H9 (cell line): ENCODE results near the gene TNIK. TPM values are rescaled to one million over a fixed set of nuclear protein-coding genes. Genes with fewer than 3 reads are reported as not detected.
"Not testable (repeated sequence)": the region's sequence is repeated elsewhere in the genome, so short reads cannot be mapped to it uniquely, and the experiment has no call there.

Source experiments
- DNase-seq: peaks from one replicate; pipeline ENCODE4 v3.0.0-alpha.2; 2017
- H2AFZ ChIP-seq: one replicate; pipeline ENCODE4 v1.6.1; 2013; ENCODE audit warnings: mild to moderate bottlenecking, low read length, control low read depth, moderate library complexity
- H2AK5ac ChIP-seq: 2 replicates; pipeline ENCODE4 v1.6.1; 2013; ENCODE audit warnings: low read length, control low read depth, mixed read lengths; ENCODE audit not compliant: insufficient read length
- H2BK120ac ChIP-seq: one replicate; pipeline ENCODE4 v1.6.1; 2013; ENCODE audit warnings: low read depth, mild to moderate bottlenecking, low read length, control low read depth, inconsistent platforms; ENCODE audit not compliant: poor library complexity, severe bottlenecking
- H2BK12ac ChIP-seq: 2 replicates; pipeline ENCODE4 v1.6.1; 2013; ENCODE audit warnings: low read length, control low read depth, mixed read lengths, low read depth; ENCODE audit not compliant: insufficient read length
- H2BK15ac ChIP-seq: 2 replicates; pipeline ENCODE4 v1.6.1; 2013; ENCODE audit warnings: low read depth, low read length, control low read depth
- H2BK20ac ChIP-seq: one replicate; pipeline ENCODE4 v1.6.1; 2013; ENCODE audit warnings: low read depth, mild to moderate bottlenecking, low read length, control low read depth, inconsistent platforms; ENCODE audit not compliant: poor library complexity, severe bottlenecking
- H2BK5ac ChIP-seq: 2 replicates; pipeline ENCODE4 v1.6.1; 2013; ENCODE audit warnings: low read length, control low read depth, mixed read lengths; ENCODE audit not compliant: insufficient read length
- H3K14ac ChIP-seq: 2 replicates; pipeline ENCODE4 v1.6.1; 2013; ENCODE audit warnings: low read length, control low read depth; ENCODE audit not compliant: insufficient read depth
- H3K18ac ChIP-seq: 2 replicates; pipeline ENCODE4 v1.6.1; 2013; ENCODE audit warnings: low read depth, mild to moderate bottlenecking, mixed read lengths, low read length, control low read depth; ENCODE audit not compliant: insufficient read length
- H3K23ac ChIP-seq: 2 replicates; pipeline ENCODE4 v1.6.1; 2013; ENCODE audit warnings: low read length, control low read depth, mixed read lengths, low read depth; ENCODE audit not compliant: insufficient read length
- H3K23me2 ChIP-seq: 2 replicates; pipeline ENCODE4 v1.6.1; 2013; ENCODE audit warnings: low read depth, mild to moderate bottlenecking, mixed read lengths, low read length, control low read depth; ENCODE audit not compliant: insufficient read length, poor library complexity, severe bottlenecking
- H3K27ac ChIP-seq: 2 replicates; pipeline ENCODE4 v1.5.1; 2013; ENCODE audit warnings: low read length, control low read depth, mixed read lengths, low read depth; ENCODE audit not compliant: insufficient read length
- H3K27me3 ChIP-seq: 2 replicates; pipeline ENCODE4 v1.6.1; 2013; ENCODE audit warnings: low read length, control low read depth, inconsistent platforms; ENCODE audit not compliant: insufficient read depth
- H3K4ac ChIP-seq: 2 replicates; pipeline ENCODE4 v1.6.1; 2013; ENCODE audit warnings: low read depth, mild to moderate bottlenecking, control low read depth, inconsistent platforms, low read length, moderate library complexity
- H3K4me1 ChIP-seq: 2 replicates; pipeline ENCODE4 v1.6.1; 2013; ENCODE audit warnings: low read length, control low read depth, inconsistent platforms; ENCODE audit not compliant: insufficient read depth
- H3K4me2 ChIP-seq: 2 replicates; pipeline ENCODE4 v1.6.1; 2013; ENCODE audit warnings: low read length, control low read depth, mixed read lengths; ENCODE audit not compliant: insufficient read length, insufficient read depth
- H3K56ac ChIP-seq: 2 replicates; pipeline ENCODE4 v1.6.1; 2013; ENCODE audit warnings: low read depth, mild to moderate bottlenecking, mixed read lengths, low read length, control low read depth; ENCODE audit not compliant: insufficient read length
- H3K79me1 ChIP-seq: 2 replicates; pipeline ENCODE4 v1.6.1; 2013; ENCODE audit warnings: low read depth, mild to moderate bottlenecking, moderate library complexity, low read length, control low read depth, inconsistent platforms; ENCODE audit not compliant: insufficient read depth, poor library complexity, severe bottlenecking
- H3K79me2 ChIP-seq: 2 replicates; pipeline ENCODE4 v1.6.1; 2013; ENCODE audit warnings: low read length, control low read depth, inconsistent platforms; ENCODE audit not compliant: insufficient read depth
- H3K9ac ChIP-seq: 2 replicates; pipeline ENCODE4 v1.6.1; 2013; ENCODE audit warnings: low read length, control low read depth, mixed read lengths; ENCODE audit not compliant: insufficient read length; ENCODE audit errors: extremely low read depth
- H3K9me3 ChIP-seq: one replicate; pipeline ENCODE4 v1.6.1; 2013; ENCODE audit warnings: low read depth, low read length, inconsistent platforms; ENCODE audit not compliant: control insufficient read depth
- H3T11ph ChIP-seq: one replicate; pipeline ENCODE4 v1.6.1; 2013; ENCODE audit warnings: mild to moderate bottlenecking, low read length, control low read depth, inconsistent platforms
- H4K20me1 ChIP-seq: one replicate; pipeline ENCODE4 v1.6.1; 2013; ENCODE audit not compliant: control insufficient read depth, insufficient read length, insufficient read depth
- H4K5ac ChIP-seq: 2 replicates; pipeline ENCODE4 v1.6.1; 2013; ENCODE audit warnings: low read depth, mild to moderate bottlenecking, mixed read lengths, low read length, control low read depth; ENCODE audit not compliant: insufficient read length
- H4K8ac ChIP-seq: replicated peaks from 2 replicates; pipeline ENCODE4 v1.6.1; 2013; ENCODE audit warnings: low read length, control low read depth, mixed read lengths, low read depth; ENCODE audit not compliant: insufficient read length
- H4K91ac ChIP-seq: 2 replicates; pipeline ENCODE4 v1.6.1; 2013; ENCODE audit warnings: low read depth, mild to moderate bottlenecking, moderate library complexity, mixed read lengths, low read length, control low read depth; ENCODE audit not compliant: insufficient read length
- H3K27ac Mint-ChIP-seq, 3 experiments: 2 replicates in 2 of 3; 3 replicates in 1 of 3; pipeline ENCODE4 v1.8.0; 2020 to 2021; ENCODE audit warnings: mixed read lengths in 3 of 3, mild to moderate bottlenecking in 1 of 3, moderate library complexity in 1 of 3
- H3K27me3 Mint-ChIP-seq: 2 replicates; pipeline ENCODE4 v1.8.0; 2021; ENCODE audit warnings: low read depth, mild to moderate bottlenecking, moderate library complexity, mixed read lengths
- H3K36me3 Mint-ChIP-seq, 3 experiments: 2 replicates in 2 of 3; 3 replicates in 1 of 3; pipeline ENCODE4 v1.8.0; 2020 to 2021; ENCODE audit warnings: low read depth in 3 of 3, mixed read lengths in 3 of 3; ENCODE audit not compliant: insufficient read depth in 1 of 3
- H3K4me1 Mint-ChIP-seq, 2 experiments: 2 replicates each; pipeline ENCODE4 v1.8.0; 2020; ENCODE audit warnings: mixed read lengths in 2 of 2
- H3K4me3 Mint-ChIP-seq, 2 experiments: 2 replicates in 1 of 2; 3 replicates in 1 of 2; pipeline ENCODE4 v1.8.0; 2020 to 2021; ENCODE audit warnings: mild to moderate bottlenecking in 2 of 2, mixed read lengths in 2 of 2, moderate library complexity in 1 of 2
- H3K9me3 Mint-ChIP-seq, 2 experiments: 2 replicates in 1 of 2; 3 replicates in 1 of 2; pipeline ENCODE4 v1.8.0; 2020; ENCODE audit warnings: mild to moderate bottlenecking in 2 of 2, mixed read lengths in 2 of 2, moderate library complexity in 1 of 2
- CTCF ChIP-seq: fragments of 200-600 bp; sonication (generic); conservative IDR thresholded peaks from 3 replicates; pipeline ENCODE4 v1.8.0; 2021; ENCODE audit warnings: antibody characterized with exemption, mild to moderate bottlenecking
- WGBS: extraction: QIAGEN DNeasy Blood & Tissue Kit; methylation state at CpG from one replicate; pipeline ENCODE4 v1.1.7; 2013; ENCODE audit warnings: missing lambda C conversion rate, low lambda C conversion rate, mixed read lengths; ENCODE audit not compliant: insufficient read length; ENCODE audit errors: extremely low coverage; 5-methylcytosine and 5-hydroxymethylcytosine counted together
- total RNA-seq: library from RNA; stranded (reverse); gene quantifications from 2 replicates; pipeline ENCODE4 v1.2.1, GENCODE V29; 2021

Gene TNIK
- total RNA-seq, 1 experiment from 2014 or later: 15.9 TPM

- H3K4me2 ChIP-seq: no peak overlapping the region
- no peak overlapping the region for H3K23ac ChIP-seq
- H3K56ac ChIP-seq: no peak overlapping the region
- no peak overlapping the region for H4K8ac ChIP-seq
- no peaks in the 10 kb centered on the region for H3K27me3 Mint-ChIP-seq
- H2BK20ac ChIP-seq: no peak overlapping the region
- H3K4me3 Mint-ChIP-seq: no peak overlapping the region
- H3K4me1 Mint-ChIP-seq: peaks cover 7 to 13% of the 10 kb centered on the region in 2 experiments
- no peaks in the 10 kb centered on the region for H3K9me3 ChIP-seq
- no peak overlapping the region for H3K14ac ChIP-seq
- no peak overlapping the region for H2BK5ac ChIP-seq
- H3K27me3 ChIP-seq: no peaks in the 10 kb centered on the region
- no peak overlapping the region for H3T11ph ChIP-seq
- no peak overlapping the region for H2BK15ac ChIP-seq
- no peaks in the 10 kb centered on the region for H4K20me1 ChIP-seq
- H4K5ac ChIP-seq: no peak overlapping the region
- no peaks in the 10 kb centered on the region for H3K23me2 ChIP-seq
- no CpG with 5 or more reads among the region's 2 CpGs for WGBS
- no peaks in the 10 kb centered on the region for H3K79me2 ChIP-seq
- no peak overlapping the region for H3K9ac ChIP-seq
- H3K4ac ChIP-seq: no peak overlapping the region
- TF ChIP-seq CTCF: no peak
- no peak overlapping the region for H2BK120ac ChIP-seq
- DNase-seq: no peak
- no peak overlapping the region for H3K27ac Mint-ChIP-seq
- H3K18ac ChIP-seq: no peak overlapping the region
- no peak overlapping the region for H2AFZ ChIP-seq
- no peak overlapping the region for H3K27ac ChIP-seq
- H2AK5ac ChIP-seq: no peak overlapping the region
- no peak overlapping the region for H2BK12ac ChIP-seq
- no peaks in the 10 kb centered on the region for H3K79me1 ChIP-seq
- peaks cover 7% of the 10 kb centered on the region; the same call in 1 of the 2 replicates for H3K4me1 ChIP-seq
- no peak overlapping the region for H4K91ac ChIP-seq
- H3K36me3 Mint-ChIP-seq: no peaks in the 10 kb centered on the region; a peak in 1 of 7 replicates
- H3K9me3 Mint-ChIP-seq: no peaks in the 10 kb centered on the region; a peak in 1 of 5 replicates
These were observed 218.0 kb downstream of the TNIK start for GRCh38 chr3:171242170-171242569.

- not testable (repeated sequence) for H3K27ac ChIP-seq
These were observed 218.6 kb downstream of the TNIK start for GRCh38 chr3:171241655-171242054.

More at GRCh38 chr3:171241655-171242054, 218.6 kb downstream of the TNIK start:
- peaks cover 11 to 17% of the 10 kb centered on the region in 2 experiments for H3K4me1 Mint-ChIP-seq
- not testable (repeated sequence) for H3K27ac Mint-ChIP-seq, H3K36me3 Mint-ChIP-seq, H3K79me2 ChIP-seq, H2BK5ac ChIP-seq, H3K4me1 ChIP-seq, H2AFZ ChIP-seq, H3K56ac ChIP-seq, H4K5ac ChIP-seq, H4K8ac ChIP-seq, H3K79me1 ChIP-seq, H3K9me3 Mint-ChIP-seq, H2BK120ac ChIP-seq, H2BK20ac ChIP-seq, DNase-seq, H3K4me2 ChIP-seq, H3K4ac ChIP-seq, H3K9me3 ChIP-seq, H4K20me1 ChIP-seq, H2AK5ac ChIP-seq, H3K27me3 Mint-ChIP-seq, H3K14ac ChIP-seq, H3K23me2 ChIP-seq, H3T11ph ChIP-seq, H3K18ac ChIP-seq, H3K4me3 Mint-ChIP-seq, H4K91ac ChIP-seq, H2BK15ac ChIP-seq, H2BK12ac ChIP-seq, H3K27me3 ChIP-seq, H3K9ac ChIP-seq, H3K23ac ChIP-seq
- no CpG with 5 or more reads among the region's 2 CpGs for WGBS
